G401 (cell line): Measurements from ENCODE around the gene CETN2. TPM values are rescaled to one million over a fixed set of nuclear protein-coding genes. Genes with fewer than 3 reads are reported as not detected.

Source experiments
- total RNA-seq: library from RNA; depleted of rRNA; stranded (reverse); fragments of >200 nt; shearing (Covaris generic); gene quantifications from 2 replicates; pipeline ENCODE4 v1.2.3, GENCODE V29; 2014; rRNA removed

Gene CETN2
- total RNA-seq, 1 experiment from 2014 or later: 54.3 TPM

Other genes starting within 250 kb of the CETN2 start
- gene GABRQ, start 192.9 kb downstream of the CETN2 start, total RNA-seq: not detected in 2 replicates
- not detected in 2 replicates for gene MAGEA3, start 132.0 kb downstream of the CETN2 start, total RNA-seq
- not detected in 2 replicates for gene CSAG2, start 121.5 kb downstream of the CETN2 start, total RNA-seq
- not detected in 2 replicates for gene MAGEA2B, start 116.1 kb downstream of the CETN2 start, total RNA-seq
- not detected in 2 replicates for gene CSAG1, start 97.0 kb downstream of the CETN2 start, total RNA-seq
- gene MAGEA12, start 97.0 kb downstream of the CETN2 start, total RNA-seq: not detected in 2 replicates
- gene MAGEA2, start 76.9 kb downstream of the CETN2 start, total RNA-seq: not detected in 2 replicates
- not detected in 2 replicates for gene CSAG3, start 71.5 kb downstream of the CETN2 start, total RNA-seq
- 0.37 TPM in 1 of 2 replicates, not detected in the other for gene MAGEA6, start 61.1 kb downstream of the CETN2 start, total RNA-seq
- 30.1 and 31.2 TPM in 2 replicates for gene NSDHL, start 306 bp upstream of the CETN2 start, total RNA-seq
- 0.43 TPM in 1 of 2 replicates, not detected in the other for gene ZNF185, start 67.3 kb upstream of the CETN2 start, total RNA-seq
- gene PNMA5, start 163.4 kb upstream of the CETN2 start, total RNA-seq: not detected in 2 replicates
- not detected in 2 replicates for gene PNMA3, start 225.7 kb upstream of the CETN2 start, total RNA-seq
- 9.1 and 15.1 TPM in 2 replicates for gene PNMA6A, start 241.7 kb upstream of the CETN2 start, total RNA-seq